ENCODE data around the gene BARHL1. TPM values are rescaled to one million over a fixed set of nuclear protein-coding genes. Genes with fewer than 3 reads are reported as not detected.

Gene BARHL1
- total RNA-seq, 1 donor from 2014 or later: not detected

DNA sequence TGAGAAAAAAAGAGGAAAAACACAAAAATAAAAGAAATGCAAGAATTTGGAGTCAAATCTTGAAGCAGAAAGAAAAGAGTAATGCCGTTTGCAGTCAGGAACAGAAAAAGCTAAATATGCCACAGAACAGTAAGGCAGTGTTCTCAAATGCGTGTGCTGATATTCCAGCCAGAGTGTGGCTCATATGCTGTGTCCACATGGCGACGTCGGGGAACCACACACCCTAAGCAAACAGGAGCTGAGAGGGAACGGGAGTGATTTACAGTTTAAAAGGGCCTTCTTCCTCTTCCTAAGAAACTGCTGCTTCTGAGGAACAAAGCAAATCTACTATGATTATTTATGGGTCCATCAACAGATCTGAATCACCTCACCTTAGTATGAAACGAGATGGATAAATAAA lies 44.7 kb downstream of the BARHL1 start:
- intact Hi-C loops (cut with DNase I): no loop called here

DNA sequence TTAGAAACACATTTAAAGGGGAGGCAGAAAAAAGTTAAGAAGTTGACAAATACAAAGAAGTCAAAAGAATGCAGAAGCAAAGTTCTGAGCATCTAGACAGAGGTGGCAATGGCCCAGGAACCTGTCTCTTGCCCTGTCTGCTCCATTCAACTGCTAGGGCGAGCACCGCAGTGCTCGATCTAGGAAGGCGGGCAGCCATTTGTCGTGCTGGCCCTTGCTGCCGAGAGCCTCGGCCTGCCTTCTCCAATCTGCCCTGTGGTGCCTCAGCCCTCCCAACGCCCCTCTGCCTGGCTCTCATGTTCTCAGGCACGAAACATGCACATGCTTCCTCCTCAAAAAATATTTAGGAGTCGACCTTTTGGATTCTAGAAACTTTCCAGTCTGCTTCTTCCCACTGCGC lies 45.2 kb downstream of the BARHL1 start:
- DNase-seq (ENCODE audit: extremely low spot score in 2 of 2): no peak
- intact Hi-C loops (cut with DNase I): no loop called here
- no peak overlapping the region for H3K27ac ChIP-seq
- H3K4me3 ChIP-seq: no peak overlapping the region
- H3K36me3 ChIP-seq: peaks cover 0 to 34% of the 10 kb centered on the region in 2 donors
- no peaks in the 10 kb centered on the region for H3K9me3 ChIP-seq
- H3K4me1 ChIP-seq: no peaks in the 10 kb centered on the region
- H3K27me3 ChIP-seq: no peaks in the 10 kb centered on the region
- TF ChIP-seq, protein P1, sequence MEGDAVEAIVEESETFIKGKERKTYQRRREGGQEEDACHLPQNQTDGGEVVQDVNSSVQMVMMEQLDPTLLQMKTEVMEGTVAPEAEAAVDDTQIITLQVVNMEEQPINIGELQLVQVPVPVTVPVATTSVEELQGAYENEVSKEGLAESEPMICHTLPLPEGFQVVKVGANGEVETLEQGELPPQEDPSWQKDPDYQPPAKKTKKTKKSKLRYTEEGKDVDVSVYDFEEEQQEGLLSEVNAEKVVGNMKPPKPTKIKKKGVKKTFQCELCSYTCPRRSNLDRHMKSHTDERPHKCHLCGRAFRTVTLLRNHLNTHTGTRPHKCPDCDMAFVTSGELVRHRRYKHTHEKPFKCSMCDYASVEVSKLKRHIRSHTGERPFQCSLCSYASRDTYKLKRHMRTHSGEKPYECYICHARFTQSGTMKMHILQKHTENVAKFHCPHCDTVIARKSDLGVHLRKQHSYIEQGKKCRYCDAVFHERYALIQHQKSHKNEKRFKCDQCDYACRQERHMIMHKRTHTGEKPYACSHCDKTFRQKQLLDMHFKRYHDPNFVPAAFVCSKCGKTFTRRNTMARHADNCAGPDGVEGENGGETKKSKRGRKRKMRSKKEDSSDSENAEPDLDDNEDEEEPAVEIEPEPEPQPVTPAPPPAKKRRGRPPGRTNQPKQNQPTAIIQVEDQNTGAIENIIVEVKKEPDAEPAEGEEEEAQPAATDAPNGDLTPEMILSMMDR (IDR thresholded peaks at IDR 0.05): no peak
- TF ChIP-seq POLR2A (IDR thresholded peaks at IDR 0.05) (no peak), POLR2AphosphoS5 (IDR thresholded peaks at IDR 0.05; ENCODE audit: insufficient read depth in 1 of 2, low read depth in 1 of 2) (no peak)

More for the DNA sequence above, 44.7 kb downstream of the BARHL1 start:
- H3K9me3 ChIP-seq: no peaks in the 10 kb centered on the region
- DNase-seq (ENCODE audit: extremely low spot score in 2 of 2): no peak
- TF ChIP-seq POLR2A (IDR thresholded peaks at IDR 0.05) (no peak), POLR2AphosphoS5 (IDR thresholded peaks at IDR 0.05; ENCODE audit: insufficient read depth in 1 of 2, low read depth in 1 of 2) (no peak)
- TF ChIP-seq, protein P1 (IDR thresholded peaks at IDR 0.05): no peak
- peaks cover 0 to 36% of the 10 kb centered on the region in 2 donors for H3K36me3 ChIP-seq
- no peak overlapping the region for H3K4me3 ChIP-seq
- H3K4me1 ChIP-seq: no peaks in the 10 kb centered on the region
- no peak overlapping the region for H3K27ac ChIP-seq
- no peaks in the 10 kb centered on the region for H3K27me3 ChIP-seq

DNA sequence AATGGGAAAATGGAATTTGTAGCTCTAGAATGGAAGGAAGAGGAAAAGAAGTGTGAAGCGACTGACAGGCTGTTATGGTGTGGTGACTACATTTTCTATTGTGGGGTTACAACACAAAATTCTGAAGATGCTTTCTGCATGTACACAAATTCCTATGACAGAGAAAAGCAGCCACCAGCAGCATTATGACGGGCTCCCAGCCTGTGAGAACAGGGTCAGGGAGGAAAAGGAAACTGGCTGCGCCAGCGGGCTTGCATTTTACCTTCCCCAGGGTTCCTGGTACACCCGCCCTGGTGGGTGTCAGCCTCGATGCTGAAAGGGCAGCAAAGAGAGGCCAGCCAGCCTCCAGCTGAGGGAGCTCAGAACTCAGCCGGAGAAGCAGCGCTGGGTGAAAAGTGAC lies 46.3 kb downstream of the BARHL1 start:
- TF ChIP-seq, protein P1 (IDR thresholded peaks at IDR 0.05): no peak
- TF ChIP-seq POLR2A (IDR thresholded peaks at IDR 0.05) (no peak), POLR2AphosphoS5 (IDR thresholded peaks at IDR 0.05; ENCODE audit: insufficient read depth in 1 of 2, low read depth in 1 of 2) (no peak)
- no peaks in the 10 kb centered on the region for H3K9me3 ChIP-seq
- DNase-seq (ENCODE audit: extremely low spot score in 2 of 2): no peak
- no peaks in the 10 kb centered on the region for H3K27me3 ChIP-seq
- no peak overlapping the region for H3K27ac ChIP-seq
- H3K36me3 ChIP-seq: peaks cover 0 to 34% of the 10 kb centered on the region in 2 donors
- intact Hi-C loops (cut with DNase I): no loop called here
- no peaks in the 10 kb centered on the region for H3K4me1 ChIP-seq
- no peak overlapping the region for H3K4me3 ChIP-seq

DNA sequence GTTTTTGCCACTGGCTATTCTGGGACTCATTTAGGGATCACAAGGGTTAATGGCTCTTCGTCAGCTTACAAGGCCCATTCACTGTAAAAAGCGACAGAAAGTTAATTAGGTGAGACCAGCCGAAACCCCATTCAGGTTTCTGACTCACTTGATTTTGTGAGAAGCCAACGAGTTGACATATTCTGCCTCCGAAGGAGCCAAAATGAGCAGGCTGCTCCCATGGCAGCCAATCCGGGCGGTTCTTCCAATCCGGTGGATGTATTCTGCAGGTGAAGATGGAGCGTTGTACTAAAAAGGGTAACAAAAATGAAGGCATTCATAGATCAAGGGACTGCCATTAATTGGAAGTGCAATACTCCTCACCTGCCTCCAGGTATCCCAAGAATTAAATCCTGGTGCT lies 47.7 kb downstream of the BARHL1 start:
- no peak for DNase-seq (ENCODE audit: extremely low spot score in 2 of 2)
- intact Hi-C loops (cut with DNase I): no loop called here
- H3K36me3 ChIP-seq: peaks cover 0 to 24% of the 10 kb centered on the region in 2 donors

DNA sequence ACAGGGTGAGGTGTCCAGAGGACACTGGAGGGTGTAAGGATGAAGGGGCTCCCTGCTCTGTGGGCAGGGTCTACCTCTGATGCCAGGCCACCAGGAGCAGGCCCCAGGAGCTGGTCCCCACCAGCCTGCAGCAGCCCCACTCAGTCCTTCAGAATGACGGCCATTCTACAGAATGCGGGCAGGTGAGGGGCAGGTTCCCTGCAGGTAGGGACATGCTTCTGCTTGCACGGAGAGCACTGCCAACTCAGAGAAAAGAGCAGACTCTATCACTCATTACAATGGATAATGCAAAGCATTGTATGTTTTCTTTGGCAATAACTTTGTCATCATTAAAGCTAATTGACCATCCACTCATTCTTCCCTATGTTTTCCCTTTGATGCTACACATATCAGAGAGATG lies 48.4 kb downstream of the BARHL1 start:
- H3K9me3 ChIP-seq: no peaks in the 10 kb centered on the region
- no peak for DNase-seq (ENCODE audit: extremely low spot score in 2 of 2)
- H3K27ac ChIP-seq: no peak overlapping the region
- no peak overlapping the region for H3K4me3 ChIP-seq
- intact Hi-C loops (cut with DNase I): no loop called here
- TF ChIP-seq, protein P1 (IDR thresholded peaks at IDR 0.05): no peak
- no peak for TF ChIP-seq POLR2AphosphoS5 (IDR thresholded peaks at IDR 0.05; ENCODE audit: insufficient read depth in 1 of 2, low read depth in 1 of 2)
- no peak for TF ChIP-seq POLR2A (IDR thresholded peaks at IDR 0.05)
- peaks cover 0 to 23% of the 10 kb centered on the region in 2 donors for H3K36me3 ChIP-seq
- no peaks in the 10 kb centered on the region for H3K4me1 ChIP-seq
- H3K27me3 ChIP-seq: no peaks in the 10 kb centered on the region

More for the DNA sequence above, 47.7 kb downstream of the BARHL1 start:
- Histone ChIP-seq H3K27ac (no peak overlapping the region), H3K4me1 (no peaks in the 10 kb centered on the region), H3K4me3 (no peak overlapping the region), H3K9me3 (no peaks in the 10 kb centered on the region), H3K27me3 (no peaks in the 10 kb centered on the region)
- TF ChIP-seq POLR2A (IDR thresholded peaks at IDR 0.05) (no peak), POLR2AphosphoS5 (IDR thresholded peaks at IDR 0.05; ENCODE audit: insufficient read depth in 1 of 2, low read depth in 1 of 2) (no peak)
- TF ChIP-seq, protein P1 (IDR thresholded peaks at IDR 0.05): no peak
